ENCODE data around the gene CDH13. TPM values are rescaled to one million over a fixed set of nuclear protein-coding genes. Genes with fewer than 3 reads are reported as not detected.

Gene CDH13
- total and polyA plus RNA-seq, 12 donors, result 0.86 to 30.6 (median 2.4) TPM

DNA sequence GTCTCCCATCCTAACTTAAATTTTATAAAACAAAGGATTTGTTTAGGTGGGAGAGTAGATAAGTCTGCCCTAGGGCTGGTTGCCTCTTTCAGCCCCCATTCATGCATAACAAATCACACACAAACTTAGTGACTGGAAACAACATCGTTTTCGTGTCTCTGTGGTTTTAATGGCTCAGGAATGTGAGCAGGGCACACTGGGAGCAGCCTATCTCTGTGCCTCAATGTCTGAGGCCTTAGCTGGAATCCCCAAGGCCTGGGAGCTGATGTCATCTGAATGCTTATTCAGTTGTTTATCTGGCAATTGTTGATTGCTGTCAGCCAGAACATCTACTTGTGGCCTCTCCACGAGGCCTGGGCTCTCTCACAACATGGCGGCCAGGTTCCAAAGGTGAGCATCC, 1079.1 kb downstream of the CDH13 start:
- intact Hi-C loops (cut with DNase I), result no loop called here
- DNase-seq, result no peak
- TF ChIP-seq POLR2A (IDR thresholded peaks at IDR 0.05), result no peak
- no peak for TF ChIP-seq CTCF (IDR thresholded peaks at IDR 0.05)
- Histone ChIP-seq H3K27ac (no peak overlapping the region), H3K36me3 (replicated peaks in 1 of 2) (no peaks in the 10 kb centered on the region), H3K4me1 (replicated peaks in 1 of 2) (no peaks in the 10 kb centered on the region), H3K9me3 (replicated peaks in 1 of 3) (no peaks in the 10 kb centered on the region), H3K27me3 (no peaks in the 10 kb centered on the region), H3K4me3 (no peak overlapping the region)
- WGBS, 4 donors, result 76 to 87% (median 82%) methylated on average over 4 of the region's 4 CpGs

GRCh38 chr16:83706394-83706793, 1079.6 kb downstream of the CDH13 start:
- Histone ChIP-seq H3K4me1 (replicated peaks in 1 of 2) (no peaks in the 10 kb centered on the region), H3K9me3 (replicated peaks in 1 of 3) (no peaks in the 10 kb centered on the region), H3K36me3 (replicated peaks in 1 of 2) (no peaks in the 10 kb centered on the region), H3K4me3 (no peak overlapping the region), H3K27ac (no peak overlapping the region), H3K27me3 (no peaks in the 10 kb centered on the region)
- intact Hi-C loops (cut with DNase I), result no loop called here
- WGBS, 4 donors, result 85 to 95% (median 90%) methylated on average over 4 of the region's 4 CpGs
- no peak for DNase-seq
- TF ChIP-seq CTCF (IDR thresholded peaks at IDR 0.05) (no peak), POLR2A (IDR thresholded peaks at IDR 0.05) (no peak)

- Histone ChIP-seq H3K4me1 (replicated peaks in 1 of 2) (no peaks in the 10 kb centered on the region), H3K4me3 (no peak overlapping the region), H3K36me3 (replicated peaks in 1 of 2) (no peaks in the 10 kb centered on the region), H3K9me3 (replicated peaks in 1 of 3) (no peaks in the 10 kb centered on the region), H3K27ac (no peak overlapping the region), H3K27me3 (no peaks in the 10 kb centered on the region)
- intact Hi-C loops (cut with DNase I), result no loop called here
- TF ChIP-seq CTCF (IDR thresholded peaks at IDR 0.05) (no peak), POLR2A (IDR thresholded peaks at IDR 0.05) (no peak)
- 61 to 71% (median 66%) methylated on average over 2 to 3 of the region's 3 CpGs for WGBS, 4 donors
- DNase-seq, result no peak
Measured at GRCh38 chr16:83711069-83711468, 1084.3 kb downstream of the CDH13 start.

DNA sequence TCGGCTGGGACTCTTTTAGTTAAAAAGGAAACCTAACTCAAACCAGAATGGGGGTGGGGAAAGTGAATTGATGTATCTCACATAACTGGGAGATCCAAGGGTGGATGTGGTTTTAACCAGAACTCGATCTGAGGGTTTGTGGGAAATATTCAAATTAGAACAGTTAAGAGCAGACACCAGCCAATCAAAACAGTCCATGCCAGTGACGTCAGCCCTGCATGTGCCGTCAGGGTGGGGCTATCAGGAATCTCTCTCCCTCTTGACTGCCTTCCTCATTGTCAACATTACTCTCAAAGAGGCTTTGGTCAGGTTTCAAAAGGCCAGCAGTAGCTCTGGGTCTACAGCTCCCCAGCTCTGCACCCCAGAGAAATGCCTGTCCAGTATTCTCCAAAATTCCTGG, 1086.8 kb downstream of the CDH13 start:
- TF ChIP-seq CTCF (IDR thresholded peaks at IDR 0.05) (no peak), POLR2A (IDR thresholded peaks at IDR 0.05) (no peak)
- 59 to 74% (median 65%) methylated on average over 4 of the region's 4 CpGs for WGBS, 4 donors
- no peak overlapping the region for H3K4me3 ChIP-seq
- H3K27ac ChIP-seq, result no peak overlapping the region
- H3K27me3 ChIP-seq, result no peaks in the 10 kb centered on the region
- no peaks in the 10 kb centered on the region for H3K9me3 ChIP-seq (replicated peaks in 1 of 3)
- H3K36me3 ChIP-seq (replicated peaks in 1 of 2), result no peaks in the 10 kb centered on the region
- no peaks in the 10 kb centered on the region for H3K4me1 ChIP-seq (replicated peaks in 1 of 2)
- intact Hi-C loops (cut with DNase I), result no loop called here
- DNase-seq, result no peak

All from adrenal gland (tissue), 12 donors.